K562 (cell line): ENCODE measurements around the gene POLD4.

Source experiments
- AFF4 ChIP-seq: sonication (generic); formaldehyde crosslinking; IDR thresholded peaks from 2 replicates; pipeline ENCODE4 v1.8.0; 2023; ENCODE audit warnings: mild to moderate bottlenecking, missing genetic modification reagents
- ATF2 ChIP-seq: sonication (generic); formaldehyde crosslinking; IDR thresholded peaks from 2 replicates; pipeline ENCODE4 v1.8.1; 2022; ENCODE audit warnings: missing genetic modification reagents
- BCLAF1 ChIP-seq, 2 experiments: fragments of 450-650 bp in 1 of 2; IDR thresholded peaks; 2 replicates each; pipeline ENCODE4 v1.6.1; 2011 to 2017; ENCODE audit warnings: low read depth in 2 of 2, antibody characterized with exemption in 1 of 2, borderline replicate concordance in 1 of 2, low read length in 1 of 2, mild to moderate bottlenecking in 1 of 2, mixed read lengths in 1 of 2; ENCODE audit not compliant: control insufficient read depth in 1 of 2
- FOXP1 ChIP-seq: sonication (generic); formaldehyde crosslinking; IDR thresholded peaks from 2 replicates; pipeline ENCODE4 v1.8.0; 2022; ENCODE audit warnings: mild to moderate bottlenecking, missing genetic modification reagents
- MEIS2 ChIP-seq: fragments of 450-650 bp; IDR thresholded peaks from 2 replicates; pipeline ENCODE4 v1.6.1; 2014; ENCODE audit warnings: mild to moderate bottlenecking; ENCODE audit not compliant: partially characterized antibody
- NONO ChIP-seq, 2 experiments: fragments of 200-400 bp in 1 of 2; fragments of 450-650 bp in 1 of 2; formaldehyde crosslinking in 1 of 2; IDR thresholded peaks; 2 replicates each; pipeline ENCODE4 v1.6.1; 2017; ENCODE audit warnings: low read depth in 2 of 2, mild to moderate bottlenecking in 2 of 2, moderate library complexity in 2 of 2, low read length in 1 of 2
- POLR2A ChIP-seq: fragments of 450-650 bp; conservative IDR thresholded peaks from 2 replicates; pipeline ENCODE4 v1.6.1; 2016

GRCh38 chr11:67375320-67376055, 22.1 kb upstream of the POLD4 start:
- no peak for TF ChIP-seq MEIS2
- TF ChIP-seq ATF2 (CRISPR knock-in tag), result no peak
- TF ChIP-seq BCLAF1 (IDR thresholded peaks at IDR 0.05; ENCODE audit: borderline replicate concordance in 1 of 2, control insufficient read depth in 1 of 2, low read depth in 2 of 2, low read length in 1 of 2), result no peak
- no peak for TF ChIP-seq POLR2A
- TF ChIP-seq FOXP1, result no peak
- TF ChIP-seq AFF4 (CRISPR knock-in tag), result no peak
- TF ChIP-seq NONO (IDR thresholded peaks at IDR 0.05; ENCODE audit: low read depth in 2 of 2, low read length in 1 of 2), result no peak
